ENCODE data around the gene FAM221A. TPM values are rescaled to one million over a fixed set of nuclear protein-coding genes. Genes with fewer than 3 reads are reported as not detected.
"Not testable (repeated sequence)": the region's sequence is repeated elsewhere in the genome, so short reads cannot be mapped to it uniquely, and the experiment has no call there.

Gene FAM221A, protein sequence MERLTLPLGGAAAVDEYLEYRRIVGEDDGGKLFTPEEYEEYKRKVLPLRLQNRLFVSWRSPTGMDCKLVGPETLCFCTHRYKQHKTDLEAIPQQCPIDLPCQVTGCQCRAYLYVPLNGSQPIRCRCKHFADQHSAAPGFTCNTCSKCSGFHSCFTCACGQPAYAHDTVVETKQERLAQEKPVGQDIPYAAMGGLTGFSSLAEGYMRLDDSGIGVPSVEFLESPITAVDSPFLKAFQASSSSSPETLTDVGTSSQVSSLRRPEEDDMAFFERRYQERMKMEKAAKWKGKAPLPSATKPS
- polyA plus RNA-seq (2012; ENCODE audit: insufficient read depth, insufficient read length): 18.4 TPM

DNA sequence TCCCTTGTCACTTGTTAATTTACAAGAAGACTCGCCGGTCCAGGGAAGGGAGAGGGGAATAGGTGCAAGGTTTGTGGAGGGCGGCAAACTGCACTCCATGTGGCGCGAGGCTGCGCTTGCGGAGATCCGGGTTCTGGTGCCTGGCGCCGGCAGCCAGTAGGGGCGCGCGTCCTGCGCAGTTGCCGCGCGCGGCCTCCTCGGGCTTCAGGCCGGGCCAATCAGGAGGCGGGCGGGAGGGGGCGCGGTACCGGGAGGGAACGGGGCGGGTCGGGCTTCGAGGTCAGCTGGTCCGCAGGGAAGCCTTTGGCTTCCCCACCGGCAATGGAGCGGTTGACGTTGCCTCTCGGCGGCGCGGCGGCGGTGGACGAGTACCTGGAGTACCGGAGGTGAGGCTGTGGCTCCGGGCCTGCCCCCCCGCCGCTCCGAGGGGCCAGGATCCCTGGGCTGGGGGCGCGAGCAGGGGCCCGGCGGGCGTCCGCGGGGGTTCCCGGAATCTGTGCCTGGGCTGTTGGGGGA, at the start of gene FAM221A:
FAM221A (plus strand) TSS at position 302 of the 516 bp plus-strand sequence; CDS start at position 322, 20 bp downstream.
- H3K4me3 ChIP-seq (ENCODE audit: low read length): peak within 1 kb of the TSS; percentile 69
- DNase-seq (ENCODE audit: low read depth, low spot score): peak; percentile 56

DNA sequence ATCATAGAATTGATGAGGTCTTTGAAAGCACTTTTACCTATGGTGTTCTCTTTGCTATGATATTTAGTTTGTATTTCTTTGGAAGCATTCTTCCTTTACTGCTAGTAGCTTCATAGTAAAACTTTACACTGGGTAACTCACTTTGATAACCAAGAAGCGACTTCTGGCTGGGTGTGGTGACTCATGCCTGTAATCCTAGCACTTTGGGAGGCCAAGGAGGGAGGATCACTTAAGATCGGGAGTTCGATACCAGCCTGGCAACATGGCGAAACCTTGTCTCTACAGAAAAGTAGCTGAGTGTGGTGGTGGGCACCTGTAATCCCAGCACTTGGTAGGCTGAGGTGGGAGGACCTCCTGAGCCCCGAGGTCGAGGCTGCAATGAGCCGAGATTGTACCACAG, 46.6 kb upstream of the FAM221A start:
- H3K4me3 ChIP-seq (ENCODE audit: low read length): no peak overlapping the region
- no peak for DNase-seq (ENCODE audit: low read depth, low spot score)

DNA sequence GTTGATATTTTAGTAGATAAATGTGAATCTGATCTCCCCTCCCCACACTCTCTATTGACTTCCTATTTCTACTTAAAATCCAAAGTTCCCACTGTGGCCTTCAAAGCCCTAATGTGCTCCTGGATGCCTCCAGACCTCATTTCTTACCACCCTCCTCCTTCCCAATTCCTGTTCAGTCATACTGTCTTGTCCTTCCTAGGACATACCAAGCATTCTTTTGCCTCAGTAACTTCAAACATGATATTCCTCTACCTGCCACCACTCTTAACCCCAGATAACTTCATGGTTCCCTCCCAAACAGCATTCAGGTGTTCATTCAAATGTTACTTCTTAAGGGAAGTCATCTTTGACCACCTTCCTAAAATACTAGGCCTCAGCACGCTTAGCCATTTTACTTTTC, 34.2 kb upstream of the FAM221A start:
- no peak for DNase-seq (ENCODE audit: low read depth, low spot score)
- no peak overlapping the region for H3K4me3 ChIP-seq (ENCODE audit: low read length)

DNA sequence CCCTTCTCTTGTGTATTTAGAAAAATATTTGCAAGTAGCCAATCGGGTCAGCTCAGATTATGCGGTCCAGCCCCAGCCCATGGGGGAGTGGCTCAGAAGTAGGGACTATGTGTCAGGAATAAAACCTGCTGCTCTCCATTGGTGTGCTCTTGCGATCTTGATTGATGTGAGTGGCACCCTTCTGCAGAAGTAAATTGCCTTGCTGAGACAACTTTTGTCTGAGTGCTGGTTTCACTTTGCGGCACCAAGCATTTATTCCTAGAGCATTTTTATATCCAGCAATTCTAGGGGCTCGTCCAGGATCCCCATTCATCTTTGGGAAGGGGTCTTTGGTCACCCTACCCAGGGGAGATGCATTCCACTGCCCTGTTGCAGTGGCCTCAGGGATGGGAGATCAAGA, 26.1 kb upstream of the FAM221A start:
- no peak overlapping the region for H3K4me3 ChIP-seq (ENCODE audit: low read length)
- DNase-seq (ENCODE audit: low read depth, low spot score): no peak

DNA sequence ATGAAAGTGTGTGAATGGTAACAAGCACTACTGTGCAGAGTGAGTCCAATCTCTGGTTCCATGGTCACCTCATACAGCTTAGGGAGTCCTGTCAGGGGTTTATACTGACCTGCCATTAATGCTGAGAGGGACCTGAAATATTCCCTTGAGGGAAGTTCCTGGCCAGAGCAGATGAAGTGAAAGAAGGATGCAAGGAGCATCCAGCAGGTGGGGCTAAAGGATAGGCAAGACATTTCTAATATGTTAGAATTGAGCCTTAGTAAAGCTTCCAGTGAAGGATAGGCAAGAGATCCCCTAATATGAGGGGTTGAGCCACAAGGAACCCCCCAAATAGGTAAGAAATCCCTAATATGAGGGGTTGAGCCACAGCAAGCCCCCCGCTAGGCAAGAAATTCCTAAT, 25.5 kb upstream of the FAM221A start:
- H3K4me3 ChIP-seq (ENCODE audit: low read length): no peak overlapping the region
- DNase-seq (ENCODE audit: low read depth, low spot score): peak; percentile 4

DNA sequence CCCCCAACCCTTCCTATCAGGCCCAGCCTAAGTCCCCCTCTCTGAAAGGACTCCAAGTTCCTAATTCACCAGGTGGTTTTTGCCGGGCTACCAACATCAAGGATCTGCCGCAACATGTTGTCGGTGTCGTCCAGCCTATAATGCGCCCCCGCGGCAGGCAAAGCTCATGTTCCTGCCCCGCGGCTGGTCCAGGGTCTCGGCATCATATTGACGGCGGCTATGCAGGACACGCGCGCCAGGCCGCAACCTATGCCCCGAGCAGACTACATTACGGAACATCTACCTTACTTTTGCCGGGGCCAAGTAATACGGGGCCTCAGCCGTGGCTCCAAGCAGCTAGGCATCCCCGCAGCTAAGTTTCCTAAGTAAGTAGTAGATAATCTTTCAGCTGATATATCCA, 24.6 kb upstream of the FAM221A start:
- DNase-seq (ENCODE audit: low read depth, low spot score): no peak
- H3K4me3 ChIP-seq (ENCODE audit: low read length): no peak overlapping the region

DNA sequence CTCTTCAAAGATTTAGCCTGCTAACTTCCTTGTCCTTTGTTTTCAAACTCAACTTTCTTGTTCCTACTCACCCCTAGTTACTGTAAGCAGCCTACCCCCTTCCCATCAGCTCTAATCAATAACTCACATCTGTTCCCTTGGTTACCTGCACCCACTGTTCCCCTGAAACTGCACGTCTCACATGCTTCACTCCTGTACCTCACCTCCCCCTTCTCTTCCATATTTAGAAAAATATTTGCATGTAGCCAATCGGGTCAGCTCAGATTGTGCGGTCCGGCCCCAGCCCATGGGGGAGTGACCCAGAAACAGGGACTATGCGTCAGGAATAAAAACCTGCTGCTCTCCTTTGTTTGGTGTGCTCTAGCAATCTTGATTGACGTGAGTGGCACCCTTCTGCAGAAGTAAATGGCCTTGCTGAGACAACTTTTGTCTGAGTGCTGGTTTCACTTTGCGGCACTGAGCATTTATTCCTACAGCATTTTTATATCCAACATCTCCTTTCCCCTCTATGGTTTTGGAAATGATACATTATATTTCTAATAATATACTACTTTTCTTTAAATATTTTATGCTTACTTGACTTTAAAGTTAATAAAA, 21.1 kb upstream of the FAM221A start:
- no peak for DNase-seq (ENCODE audit: low read depth, low spot score)
- H3K4me3 ChIP-seq (ENCODE audit: low read length): no peak overlapping the region

DNA sequence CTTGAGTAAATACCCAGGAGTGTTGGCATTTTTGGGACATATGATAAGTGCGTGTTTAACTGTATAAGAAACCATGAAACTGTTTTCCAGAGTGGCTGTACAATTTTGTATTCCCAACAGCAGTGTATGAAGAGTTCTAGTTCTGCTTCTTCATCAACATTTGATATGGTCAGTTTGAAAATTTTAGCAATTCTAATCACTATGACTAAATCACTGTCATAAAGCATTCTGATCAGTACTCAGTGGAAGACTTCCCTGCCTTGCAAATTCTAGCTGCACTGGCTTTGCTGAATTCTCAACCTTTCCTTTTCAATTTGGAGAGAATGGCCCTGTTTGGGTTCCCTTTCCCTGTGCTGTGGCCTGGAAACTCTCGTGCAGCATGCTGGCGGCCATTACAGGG, 18.6 kb upstream of the FAM221A start:
- no peak overlapping the region for H3K4me3 ChIP-seq (ENCODE audit: low read length)
- DNase-seq (ENCODE audit: low read depth, low spot score): no peak

DNA sequence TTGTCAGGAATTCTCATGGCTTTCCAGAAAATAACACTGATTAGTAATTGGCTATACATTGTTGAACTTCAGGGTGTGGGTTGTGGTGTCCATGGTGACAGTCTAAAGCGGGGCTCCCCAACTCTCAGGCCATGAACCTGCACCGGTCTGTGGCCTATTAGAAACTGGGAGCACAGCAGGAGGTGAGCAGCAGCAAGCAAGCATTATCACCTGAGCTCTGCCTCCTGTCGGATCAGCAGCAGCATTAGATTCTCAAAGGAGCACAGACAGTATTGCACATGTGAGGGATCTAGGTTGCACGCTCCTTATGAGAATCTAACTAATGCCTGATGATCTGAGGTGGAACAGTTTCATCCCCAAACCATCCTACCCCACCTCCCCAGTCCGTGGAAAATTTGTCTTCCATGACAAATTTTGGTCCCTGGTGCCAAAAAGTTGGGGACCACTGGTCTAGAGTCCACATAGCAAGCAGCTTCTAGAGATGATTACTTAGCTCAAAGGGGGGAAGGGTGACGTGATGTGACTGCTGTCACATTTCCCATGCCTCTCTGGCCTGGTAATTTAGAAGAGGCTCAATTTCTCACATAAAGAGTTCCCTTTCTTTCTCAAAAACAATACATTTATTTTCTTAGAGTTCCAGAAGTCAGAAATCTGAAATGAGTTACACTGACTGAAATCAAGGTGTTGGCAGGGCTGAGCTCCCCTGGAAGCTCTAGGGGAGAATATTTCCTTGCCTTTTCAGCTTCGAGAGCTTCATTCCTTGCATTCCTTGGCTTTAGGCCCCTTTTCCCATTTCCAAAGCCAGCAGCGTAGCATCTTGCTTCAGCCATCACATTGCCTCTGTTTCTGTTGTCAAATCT, 17.6 kb upstream of the FAM221A start:
- no peak for DNase-seq (ENCODE audit: low read depth, low spot score)

DNA sequence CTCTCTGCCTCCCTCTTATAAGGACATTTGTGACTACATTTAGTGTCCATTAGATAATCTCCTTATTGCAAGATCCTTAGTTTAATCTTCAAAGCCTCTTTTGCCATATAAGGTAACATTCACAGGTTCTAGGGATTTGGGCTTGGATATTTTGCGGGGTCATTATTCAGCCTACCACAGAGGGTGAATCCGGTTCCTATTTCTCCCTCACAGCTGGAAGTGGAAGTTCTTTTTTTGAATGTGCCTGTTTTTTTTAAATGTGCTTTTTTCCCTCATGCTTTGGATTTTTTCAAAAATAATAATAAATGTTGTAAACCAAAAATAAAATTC, 17.1 kb upstream of the FAM221A start:
- no peak overlapping the region for H3K4me3 ChIP-seq (ENCODE audit: low read length)
- DNase-seq (ENCODE audit: low read depth, low spot score): no peak

More for the DNA sequence above, 17.6 kb upstream of the FAM221A start:
- H3K4me3 ChIP-seq (ENCODE audit: low read length): no peak overlapping the region

DNA sequence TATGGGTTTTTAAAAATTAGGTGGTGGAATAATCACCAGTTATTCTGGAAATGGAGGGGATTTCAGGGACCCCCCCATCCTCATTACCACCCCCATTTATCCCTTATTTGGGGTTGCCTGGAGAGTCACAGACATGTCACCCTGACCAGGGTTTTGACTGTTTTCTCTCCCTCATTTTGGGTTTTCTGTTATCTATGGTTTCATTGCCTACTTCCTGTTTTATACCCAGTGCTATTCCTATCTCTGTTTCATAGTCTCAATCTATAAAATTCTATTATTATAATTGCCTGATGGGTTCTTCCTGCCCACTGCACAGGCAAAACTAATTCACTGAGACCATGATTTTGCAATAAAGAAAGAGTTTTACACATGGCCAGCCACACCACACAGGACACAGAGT, 15.9 kb upstream of the FAM221A start:
- no peak for DNase-seq (ENCODE audit: low read depth, low spot score)
- H3K4me3 ChIP-seq (ENCODE audit: low read length): no peak overlapping the region

DNA sequence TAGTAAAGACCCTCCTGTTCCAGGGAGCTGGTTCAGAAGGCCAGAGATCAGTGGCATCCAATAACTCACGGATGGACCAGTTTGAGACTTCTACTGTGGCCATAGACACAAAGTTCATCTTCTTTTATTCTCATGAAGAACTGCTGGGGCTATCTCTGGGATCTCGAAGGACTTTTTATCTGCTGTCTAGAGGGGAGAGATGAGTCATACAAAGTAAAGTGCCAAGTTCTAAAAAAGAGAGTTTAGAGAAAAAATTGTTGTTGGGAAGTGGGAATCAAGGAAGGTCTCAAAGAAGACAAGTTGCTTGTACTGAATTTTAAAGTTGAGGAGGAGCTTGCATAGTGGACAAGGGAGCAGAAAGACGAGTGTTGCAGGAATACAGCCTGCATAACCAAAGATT, 8.0 kb upstream of the FAM221A start:
- no peak for DNase-seq (ENCODE audit: low read depth, low spot score)
- no peak overlapping the region for H3K4me3 ChIP-seq (ENCODE audit: low read length)

DNA sequence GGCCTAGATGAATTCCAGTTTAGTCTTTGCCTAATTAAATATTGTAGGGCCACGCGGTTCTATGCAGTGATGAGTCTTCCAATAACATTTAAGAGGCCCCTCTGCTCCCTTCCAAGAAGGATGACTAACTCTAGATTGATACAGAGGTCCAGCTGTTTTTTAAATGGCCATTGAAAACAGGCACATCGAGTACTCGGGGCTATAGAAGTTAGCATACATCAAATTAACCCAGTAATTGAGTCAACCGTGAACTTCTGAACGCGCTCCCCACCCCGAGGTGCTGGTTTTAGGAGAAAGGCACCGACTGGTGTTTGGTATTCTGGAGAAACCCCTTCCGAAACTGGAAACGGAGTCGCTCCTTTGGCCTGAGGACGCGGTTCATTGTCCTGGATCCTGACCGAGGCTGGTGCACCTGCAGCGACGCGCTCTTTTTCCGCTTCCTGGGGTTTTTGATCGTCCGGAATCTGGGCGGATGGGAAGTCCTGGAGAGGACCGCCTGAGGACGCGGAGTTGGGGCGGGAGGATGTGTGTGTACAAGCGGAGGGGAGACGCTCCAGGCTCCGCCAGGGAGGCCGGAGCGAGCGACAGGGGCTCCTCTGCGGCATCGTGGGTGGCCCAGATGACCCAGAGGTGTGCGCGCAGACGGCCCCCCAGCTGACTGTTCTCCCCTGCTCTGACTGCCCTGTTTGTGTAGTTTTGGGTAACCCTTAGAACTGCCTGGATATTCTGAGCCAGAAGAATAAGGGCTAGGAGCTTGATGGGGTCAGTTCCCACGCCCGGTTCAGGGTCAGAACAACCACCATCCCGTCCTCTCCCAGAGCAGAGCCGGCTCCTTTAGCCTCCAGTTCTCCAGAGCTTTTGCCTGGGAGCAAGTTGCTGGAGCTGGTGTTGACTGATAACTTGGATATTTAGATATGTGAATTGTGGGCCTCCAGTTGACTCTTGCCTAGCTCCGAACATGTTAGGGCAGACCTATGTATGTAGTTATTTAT, 711 bp downstream of the FAM221A start:
- DNase-seq (ENCODE audit: low read depth, low spot score): peak; percentile 69
- peak overlapping the region; percentile 69 for H3K4me3 ChIP-seq (ENCODE audit: low read length)

DNA sequence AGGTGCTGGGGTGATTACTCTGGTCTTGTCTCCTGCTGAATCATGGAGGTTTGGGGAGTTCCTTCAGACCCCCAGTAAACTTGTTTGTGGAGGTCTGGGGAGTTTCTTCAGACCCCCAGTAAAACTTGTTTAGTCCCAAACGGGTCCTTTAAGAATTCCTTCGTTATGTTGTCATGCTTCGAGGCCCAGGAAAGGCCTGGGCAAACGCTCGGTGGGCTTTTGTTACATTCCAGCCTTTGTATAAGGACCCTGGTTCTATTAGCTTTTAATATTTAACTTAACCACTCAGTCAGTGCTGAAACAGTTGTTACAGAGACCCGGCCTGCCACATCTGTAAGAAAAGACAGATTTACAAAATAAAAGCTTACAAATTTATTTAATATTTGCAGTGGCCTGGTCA, 4.0 kb downstream of the FAM221A start:
- not testable (repeated sequence) for H3K4me3 ChIP-seq (ENCODE audit: low read length); DNase-seq (ENCODE audit: low read depth, low spot score)

DNA sequence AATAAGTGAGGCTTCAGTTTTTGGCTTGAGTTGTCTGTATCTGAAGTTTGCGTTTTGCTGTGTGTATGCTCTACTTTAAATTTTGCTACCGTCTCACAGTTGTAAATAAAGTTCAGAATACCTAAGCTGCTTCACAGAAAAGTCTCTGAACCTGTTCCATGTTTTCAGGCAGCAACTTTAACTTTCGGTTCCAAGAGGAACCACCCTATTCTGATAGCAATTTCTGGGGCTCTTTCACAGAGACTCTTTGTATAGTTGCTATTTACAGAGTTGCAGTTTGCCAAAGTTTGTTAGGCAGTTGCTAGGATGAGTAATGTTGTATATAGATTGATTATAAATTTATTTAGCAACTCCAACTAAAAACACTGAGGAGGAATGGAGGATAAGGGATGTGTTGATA, 5.7 kb downstream of the FAM221A start:
- no peak overlapping the region for H3K4me3 ChIP-seq (ENCODE audit: low read length)
- no peak for DNase-seq (ENCODE audit: low read depth, low spot score)

DNA sequence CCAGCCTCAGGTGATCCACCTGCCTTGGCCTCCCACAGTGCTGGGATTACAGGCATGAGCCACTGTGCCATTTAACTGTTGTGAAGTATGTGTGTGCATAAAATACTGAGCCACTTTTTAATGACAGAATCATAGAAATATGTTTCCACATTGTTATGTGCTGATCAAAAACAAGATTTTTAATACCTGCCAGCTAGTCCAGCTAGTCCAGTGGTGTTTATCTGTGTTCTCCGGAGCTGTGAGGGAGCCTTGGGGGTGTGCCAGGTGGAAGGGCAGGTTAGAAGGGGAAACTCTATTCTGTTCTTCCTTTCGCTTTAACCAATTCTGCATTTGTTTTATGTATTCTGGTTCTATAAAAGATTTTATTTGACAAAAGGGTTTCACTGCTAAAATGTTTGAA, 7.0 kb downstream of the FAM221A start:
- no peak overlapping the region for H3K4me3 ChIP-seq (ENCODE audit: low read length)
- no peak for DNase-seq (ENCODE audit: low read depth, low spot score)

DNA sequence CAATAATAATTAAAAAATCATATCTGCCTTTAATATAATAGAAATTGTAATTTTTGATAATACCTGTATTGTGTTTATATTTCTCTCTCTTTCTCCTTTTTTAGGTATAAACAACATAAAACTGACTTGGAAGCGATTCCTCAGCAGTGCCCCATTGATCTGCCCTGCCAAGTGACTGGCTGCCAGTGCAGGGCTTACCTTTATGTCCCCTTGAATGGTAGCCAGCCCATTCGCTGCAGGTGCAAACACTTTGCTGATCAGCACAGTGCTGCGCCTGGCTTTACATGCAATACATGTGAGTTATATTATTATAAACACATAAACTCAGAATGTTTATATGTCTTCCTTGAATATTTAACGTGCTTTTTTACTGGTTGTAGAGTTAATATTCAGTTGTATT, 9.2 kb downstream of the FAM221A start:
- no peak for DNase-seq (ENCODE audit: low read depth, low spot score)

DNA sequence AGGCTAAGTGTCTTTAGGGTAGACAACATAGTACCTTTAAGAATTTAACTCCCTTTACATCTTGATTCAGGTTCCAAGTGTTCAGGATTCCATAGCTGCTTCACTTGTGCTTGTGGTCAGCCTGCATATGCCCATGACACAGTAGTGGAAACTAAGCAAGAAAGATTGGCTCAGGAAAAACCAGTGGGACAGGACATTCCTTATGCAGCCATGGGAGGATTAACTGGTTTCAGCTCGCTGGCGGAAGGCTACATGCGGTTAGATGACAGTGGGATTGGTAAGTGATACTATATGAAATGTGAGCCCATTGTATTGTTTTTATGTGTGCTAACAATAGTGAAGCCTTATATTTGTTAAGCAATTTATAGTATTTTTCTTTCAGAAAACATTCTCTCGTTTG, 11.3 kb downstream of the FAM221A start:
- DNase-seq (ENCODE audit: low read depth, low spot score): no peak

More for the DNA sequence above, 9.2 kb downstream of the FAM221A start:
- no peak overlapping the region for H3K4me3 ChIP-seq (ENCODE audit: low read length)

DNA sequence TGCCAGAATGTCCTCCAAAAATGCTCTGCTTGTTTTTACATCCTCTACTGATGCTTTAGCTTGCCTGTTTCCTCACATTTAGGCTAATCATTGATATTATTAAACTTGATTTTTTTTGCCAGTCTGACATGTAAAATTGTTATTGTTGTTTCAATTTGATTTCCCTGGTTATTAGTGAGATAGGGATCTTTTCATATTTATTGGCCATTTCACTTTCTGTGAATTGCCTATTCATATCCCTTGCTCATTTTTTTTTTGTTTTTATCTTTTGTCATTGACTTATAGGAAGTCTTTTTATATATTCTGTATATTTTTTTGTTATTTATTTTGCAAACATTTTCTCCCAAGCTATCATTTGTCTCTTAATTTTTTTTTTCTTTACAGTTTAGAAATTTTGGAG, 13.2 kb downstream of the FAM221A start:
- no peak for DNase-seq (ENCODE audit: low read depth, low spot score)
- no peak overlapping the region for H3K4me3 ChIP-seq (ENCODE audit: low read length)

More for the DNA sequence above, 11.3 kb downstream of the FAM221A start:
- no peak overlapping the region for H3K4me3 ChIP-seq (ENCODE audit: low read length)
